ENCODE measurements around the gene ACLY.

Gene ACLY

DNA sequence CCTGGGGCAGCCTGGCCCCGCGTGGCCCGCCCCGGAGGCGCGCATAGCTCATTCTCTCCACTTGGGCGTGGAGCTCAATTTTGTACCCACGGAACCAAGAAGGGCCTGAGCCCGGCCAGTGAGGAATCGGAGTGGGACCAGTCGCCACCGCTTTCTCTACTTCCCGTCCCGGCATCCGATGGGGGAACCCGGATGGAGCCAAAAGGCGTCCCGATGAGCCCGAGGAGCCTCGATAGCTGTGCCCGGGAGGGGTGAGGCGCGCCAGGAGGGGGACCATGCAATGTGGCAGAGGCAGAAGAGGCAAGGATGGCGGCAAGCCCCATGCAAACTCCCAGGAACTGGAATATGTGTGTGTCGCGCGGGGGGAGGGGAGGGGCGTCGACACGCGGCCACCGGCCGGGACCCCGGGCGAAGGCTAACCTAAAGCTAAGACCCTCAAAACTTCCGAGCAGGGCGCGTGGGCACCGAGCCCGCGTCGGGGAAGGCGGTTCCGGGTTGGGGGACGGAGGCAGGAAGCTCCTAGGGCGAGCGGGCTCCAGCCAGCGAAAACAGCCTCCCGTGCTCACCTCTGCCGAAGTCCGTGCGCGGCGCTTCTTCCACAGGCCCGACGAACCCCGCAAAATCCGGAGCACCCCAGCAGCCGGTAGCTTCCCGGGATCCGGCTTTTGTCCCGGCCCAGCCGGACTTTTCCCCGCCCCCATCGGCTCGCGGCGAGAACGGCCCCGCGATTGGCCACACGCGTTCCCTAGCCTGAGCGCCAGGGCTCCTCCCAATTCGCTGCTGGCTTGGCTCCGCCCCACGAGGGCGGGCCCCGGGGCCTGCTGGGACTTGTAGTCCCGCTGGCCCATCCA lies at the start of gene ACLY:
Gene ACLY, minus strand, starts transcription at position 638 of the 851 bp plus-strand sequence. CDS start 5,078 bp downstream, outside the sequence.
- peak; percentile 96 for DNase-seq

DNA sequence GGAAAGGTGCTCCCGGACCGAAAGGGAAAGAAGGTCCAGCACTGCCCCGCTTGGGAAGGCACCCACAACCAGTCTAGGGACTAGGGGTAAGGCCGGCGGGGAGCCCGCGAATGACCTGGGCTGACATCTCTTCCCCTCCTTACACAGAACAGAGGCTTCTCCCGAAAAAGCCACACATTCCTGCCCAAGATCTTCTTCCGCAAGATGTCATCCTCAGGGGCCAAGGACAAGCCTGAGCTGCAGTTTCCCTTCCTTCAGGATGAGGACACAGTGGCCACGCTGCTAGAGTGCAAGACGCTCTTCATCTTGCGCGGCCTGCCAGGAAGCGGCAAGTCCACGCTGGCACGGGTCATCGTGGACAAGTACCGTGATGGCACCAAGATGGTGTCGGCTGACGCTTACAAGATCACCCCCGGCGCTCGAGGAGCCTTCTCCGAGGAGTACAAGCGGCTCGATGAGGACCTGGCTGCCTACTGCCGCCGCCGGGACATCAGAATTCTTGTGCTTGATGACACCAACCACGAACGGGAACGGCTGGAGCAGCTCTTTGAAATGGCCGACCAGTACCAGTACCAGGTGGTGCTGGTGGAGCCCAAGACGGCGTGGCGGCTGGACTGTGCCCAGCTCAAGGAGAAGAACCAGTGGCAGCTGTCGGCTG lies 49.3 kb upstream of the ACLY start:
- no peak for DNase-seq

DNA sequence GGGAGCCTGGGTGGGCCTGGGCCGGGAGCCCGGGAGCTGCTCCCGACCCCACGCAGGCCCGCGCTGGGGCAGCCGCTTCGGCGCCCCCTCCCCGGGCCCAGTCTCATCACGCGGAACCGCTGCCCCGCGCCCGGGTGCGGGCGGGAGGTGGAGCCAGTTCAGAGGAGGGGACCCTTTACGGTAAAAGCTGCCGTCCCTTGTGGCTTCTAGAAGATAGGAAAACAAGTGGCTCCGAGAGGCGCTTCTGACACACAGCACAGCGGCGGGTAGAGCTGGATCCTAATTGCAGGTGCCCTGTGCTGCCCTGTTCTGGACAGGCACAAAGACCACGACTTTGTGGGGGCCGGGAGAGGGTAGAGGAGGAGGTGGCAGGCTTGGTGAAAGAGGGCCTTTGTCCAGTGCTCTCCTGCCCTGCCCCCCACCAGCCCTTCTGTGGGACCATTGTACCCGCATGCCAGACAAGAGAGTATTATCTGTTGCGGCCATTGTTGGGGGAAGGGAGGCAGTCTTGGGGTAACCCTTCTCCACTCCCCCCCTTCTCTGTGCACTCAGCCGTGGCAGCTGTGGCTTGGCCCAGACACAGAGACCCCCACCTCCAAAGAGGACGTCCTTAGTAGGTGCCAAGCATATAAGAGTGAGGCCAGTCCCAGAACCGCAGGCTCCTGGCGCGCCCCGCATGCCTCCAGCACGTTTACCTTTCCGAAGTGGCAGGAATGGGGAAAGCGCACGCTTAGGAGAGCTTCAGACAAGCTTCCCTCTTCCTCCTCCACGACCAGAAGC lies 48.6 kb upstream of the ACLY start:
- DNase-seq, result peak; percentile 65

DNA sequence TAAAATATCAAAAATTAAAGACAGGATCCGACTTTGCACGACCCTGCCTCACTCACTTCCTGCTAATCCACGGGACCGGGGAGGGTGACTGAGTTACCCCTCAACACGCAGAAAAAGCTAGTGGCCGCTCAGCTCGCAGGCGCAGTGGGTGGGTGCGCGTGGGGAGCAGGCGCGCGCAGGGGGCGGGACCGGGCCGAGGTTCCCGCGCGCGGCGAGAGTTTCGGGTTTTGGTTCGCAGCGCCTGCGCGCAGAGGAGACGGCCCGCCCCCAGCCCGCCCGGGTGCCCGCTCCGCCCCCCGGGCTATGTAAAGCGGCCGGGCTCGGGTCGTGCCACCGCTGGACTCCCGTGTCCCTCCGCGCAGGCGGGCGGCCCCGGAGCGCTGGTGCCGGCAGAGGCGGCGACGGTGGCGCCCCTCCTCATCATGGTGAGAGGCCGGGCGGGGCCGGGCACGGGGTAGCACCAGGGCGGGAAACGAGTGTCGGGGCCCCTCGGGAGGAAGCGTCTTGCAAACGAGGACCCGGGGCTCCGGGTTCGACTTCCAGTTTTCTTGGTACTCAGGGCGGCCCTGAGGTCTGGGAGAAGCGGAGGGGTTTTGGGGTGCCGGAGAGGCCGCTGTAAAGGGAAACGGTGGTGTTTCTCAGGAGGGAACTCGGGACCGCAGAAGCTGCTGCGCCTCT lies 47.9 kb upstream of the ACLY start, which contains the start of gene CNP:
Gene CNP, plus strand, starts transcription at position 333 of the 678 bp plus-strand sequence. Its CDS starts 90 bp downstream, at position 423.
- DNase-seq, result peak; percentile 94

DNA sequence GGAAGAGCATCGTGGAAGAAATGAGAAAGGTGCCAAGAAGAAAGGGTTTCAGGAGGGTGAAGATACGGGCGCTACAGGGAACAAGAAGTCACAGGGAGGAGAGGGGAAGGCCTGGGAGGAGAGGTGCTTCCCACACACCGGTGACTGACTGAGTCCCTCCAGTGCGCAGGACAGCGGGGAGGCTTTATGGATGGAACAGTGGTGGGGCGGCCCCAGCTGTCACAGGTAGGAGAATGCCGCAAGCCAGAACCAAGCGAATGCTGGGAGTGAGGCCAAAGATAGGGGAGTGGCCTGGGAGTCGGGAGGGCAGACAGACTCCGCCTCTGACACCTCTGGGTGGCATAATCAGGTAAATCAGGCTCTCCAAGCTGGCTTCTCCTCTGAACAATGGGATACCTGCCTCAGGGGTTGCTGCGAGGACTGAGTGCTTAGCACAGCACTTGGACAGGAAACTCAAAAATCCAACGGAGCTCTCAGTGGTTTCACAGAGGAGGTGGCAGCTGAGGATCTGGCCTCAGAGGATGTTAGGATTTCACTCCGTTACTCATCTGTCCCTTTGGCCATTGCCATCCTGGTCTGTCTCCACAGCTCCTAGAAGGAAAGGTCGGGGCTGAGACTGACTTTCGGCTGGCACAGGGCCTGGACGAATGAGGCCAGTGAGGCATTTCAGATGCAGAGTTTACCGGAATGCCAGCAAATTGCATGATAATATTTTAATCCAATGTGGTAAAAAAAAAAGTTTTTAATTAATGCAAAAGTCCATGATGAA lies 47.1 kb upstream of the ACLY start:
- peak; percentile 60 for DNase-seq

DNA sequence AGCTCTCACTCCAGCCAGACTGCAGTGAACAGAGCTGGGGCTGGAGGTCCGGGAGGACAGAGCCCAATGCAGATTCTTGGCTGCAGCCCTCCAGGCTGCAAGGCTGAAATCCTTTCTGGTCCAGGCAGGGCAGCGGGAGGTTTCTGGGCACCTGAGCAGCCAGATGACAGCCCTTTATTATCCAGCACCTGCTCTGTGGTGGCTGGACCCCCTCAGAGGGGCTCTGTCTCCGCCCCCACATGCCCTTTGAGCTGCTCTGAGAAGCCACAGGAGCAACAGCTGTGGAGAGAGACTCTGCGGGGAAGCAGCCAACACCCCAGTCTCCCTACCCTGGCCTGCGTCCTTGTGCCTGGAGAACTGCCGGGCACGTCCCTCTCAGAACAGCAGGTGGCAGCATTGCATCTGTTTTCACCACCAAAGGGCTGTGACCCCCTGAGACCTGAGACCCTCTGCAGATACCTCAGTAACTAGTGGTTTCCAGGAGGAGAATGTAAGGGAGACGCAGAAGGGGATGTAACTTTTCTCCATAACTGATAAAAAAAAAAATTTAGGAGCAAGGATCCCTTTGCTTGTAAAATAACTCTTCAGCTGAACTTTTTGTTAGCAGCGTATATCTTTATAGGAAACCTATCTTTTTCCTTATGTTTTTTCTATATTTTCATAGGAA lies 44.1 kb upstream of the ACLY start:
- DNase-seq, result peak; percentile 67

DNA sequence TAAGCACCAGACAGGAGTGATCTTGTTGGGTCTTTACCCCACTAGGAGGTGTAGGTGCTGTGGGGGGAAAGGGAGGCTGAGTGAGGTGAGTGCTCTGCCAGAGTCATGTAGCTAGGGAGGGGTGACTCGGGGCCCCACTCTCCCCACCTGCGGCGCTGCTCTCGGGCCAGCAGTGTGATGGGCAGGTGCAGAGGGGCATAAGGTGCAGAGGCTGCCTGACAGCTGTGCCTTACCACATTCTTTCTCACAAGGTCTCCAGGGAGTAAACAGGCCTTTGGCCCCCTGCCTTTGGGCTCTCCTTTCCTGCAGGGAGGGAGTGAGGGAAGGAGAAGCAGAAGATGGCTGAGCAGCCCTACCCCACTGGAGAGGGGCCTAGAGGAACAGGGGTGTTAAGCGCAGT lies 43.4 kb upstream of the ACLY start:
- no peak for DNase-seq

DNA sequence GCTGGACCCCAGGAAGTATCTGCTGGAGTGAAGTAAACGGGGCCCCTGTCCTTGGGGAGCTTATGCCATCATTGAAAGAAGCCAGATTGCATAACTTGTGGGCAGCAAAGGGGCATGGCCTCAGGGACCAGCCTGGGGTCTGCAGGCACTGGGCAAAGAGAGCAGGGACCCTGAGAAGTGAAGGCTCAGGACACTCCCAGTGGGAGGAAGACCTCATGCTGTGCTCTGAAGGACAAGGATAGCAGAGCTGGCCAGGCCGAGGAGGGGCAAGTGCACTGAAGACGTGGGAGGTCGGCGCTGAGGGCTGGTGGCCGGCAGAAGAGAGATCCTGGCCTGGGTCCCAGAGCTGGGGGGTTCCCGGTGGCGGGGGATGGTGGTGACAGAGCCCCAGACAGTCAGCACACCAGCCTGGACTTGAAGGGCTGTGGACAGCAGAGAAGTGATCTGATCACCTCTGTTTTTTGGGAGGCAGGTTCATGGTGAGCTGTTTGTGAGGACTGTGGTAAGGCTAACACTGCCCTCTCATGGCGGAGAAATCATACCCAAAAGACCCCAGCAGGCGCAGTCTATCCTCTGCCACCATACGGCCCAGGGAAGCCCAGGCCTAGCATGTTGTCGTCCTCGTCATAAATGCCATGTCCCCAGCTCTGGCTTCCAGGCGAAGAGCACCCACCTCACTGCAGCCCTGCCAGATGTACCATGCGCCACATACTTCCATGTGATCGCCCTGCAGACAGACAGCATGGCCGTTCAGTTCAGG lies 40.8 kb upstream of the ACLY start:
- DNase-seq, result no peak

DNA sequence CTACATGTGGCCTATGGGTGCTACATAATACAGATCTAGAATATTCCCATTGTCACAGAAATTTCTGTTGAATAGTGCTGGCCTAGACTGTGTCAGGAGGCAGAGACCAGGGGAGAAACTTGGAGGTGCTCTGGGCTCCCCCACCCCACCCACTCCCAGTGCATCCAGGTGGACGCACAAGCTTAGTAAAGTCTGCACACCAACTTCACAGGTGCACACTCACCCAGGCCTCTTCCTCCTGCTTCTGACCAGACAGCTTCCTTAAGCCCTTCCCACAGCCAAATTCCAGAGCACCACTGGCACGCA lies 40.2 kb upstream of the ACLY start:
- DNase-seq, result no peak

DNA sequence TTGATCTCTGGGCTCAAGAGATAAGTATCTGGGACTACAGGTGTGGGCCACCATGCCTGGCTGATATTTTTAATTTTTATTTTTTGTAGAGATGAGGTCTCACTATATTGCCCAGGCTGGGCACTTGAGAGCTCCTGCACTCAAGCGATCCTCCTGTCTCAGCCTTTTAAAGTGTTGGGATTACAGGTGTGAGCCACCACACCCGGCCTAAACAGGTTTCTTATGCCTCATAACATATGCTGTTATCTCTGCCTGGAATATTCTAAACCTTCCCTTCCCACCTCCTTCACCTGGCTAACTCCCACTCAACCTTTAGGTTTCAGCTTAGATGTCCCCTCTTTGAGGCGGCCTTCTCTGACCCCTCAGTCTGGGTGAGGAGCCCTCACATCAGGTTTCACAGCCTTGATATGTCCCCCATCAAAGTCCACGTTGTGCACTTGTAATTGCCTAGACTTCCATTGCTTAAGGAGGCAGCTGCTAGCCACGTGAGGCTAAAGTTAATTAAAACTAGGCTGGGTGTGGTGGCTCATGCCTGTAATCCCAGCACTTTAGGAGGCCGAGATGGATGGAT lies 39.2 kb upstream of the ACLY start:
- DNase-seq, result no peak

DNA sequence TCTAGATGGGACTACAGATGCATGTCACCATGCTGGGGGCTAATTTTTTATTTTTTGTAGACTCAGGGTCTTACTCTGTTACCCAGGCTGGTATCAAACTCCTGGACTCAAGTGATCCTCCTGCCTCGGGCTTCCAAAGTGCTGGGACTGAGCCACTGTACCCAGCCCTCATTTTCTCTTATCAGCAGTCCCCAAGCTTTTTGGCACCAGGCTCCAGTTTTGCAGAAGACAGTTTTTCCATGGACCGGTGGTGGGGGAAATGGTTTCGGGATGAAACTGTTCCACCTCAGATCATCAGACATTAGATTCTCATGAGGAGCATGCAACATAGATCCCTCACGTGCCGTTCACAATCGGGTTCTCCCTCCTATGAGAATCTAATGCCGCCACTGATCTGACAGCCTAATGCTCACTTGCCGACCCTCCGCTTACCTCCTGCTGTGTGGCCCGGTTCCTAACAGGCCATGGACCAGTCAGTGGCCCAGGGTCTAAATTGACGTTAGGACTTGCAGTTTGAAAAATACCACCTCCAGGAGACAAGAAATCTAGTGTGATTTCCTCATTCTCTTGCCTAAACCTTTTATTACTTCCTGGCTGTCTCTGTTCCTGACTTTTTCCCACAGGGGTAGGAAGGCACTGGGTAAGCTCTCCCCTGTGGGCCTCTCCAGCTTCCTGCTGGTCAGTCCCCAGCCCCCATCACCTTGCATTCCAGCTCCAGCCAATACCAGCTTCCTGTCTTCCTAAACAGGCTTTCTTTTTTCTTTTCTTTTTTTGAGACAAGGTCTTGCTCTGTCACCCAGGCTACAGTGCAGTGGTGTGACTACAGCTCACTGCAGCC lies 38.5 kb upstream of the ACLY start:
- DNase-seq, result no peak

DNA sequence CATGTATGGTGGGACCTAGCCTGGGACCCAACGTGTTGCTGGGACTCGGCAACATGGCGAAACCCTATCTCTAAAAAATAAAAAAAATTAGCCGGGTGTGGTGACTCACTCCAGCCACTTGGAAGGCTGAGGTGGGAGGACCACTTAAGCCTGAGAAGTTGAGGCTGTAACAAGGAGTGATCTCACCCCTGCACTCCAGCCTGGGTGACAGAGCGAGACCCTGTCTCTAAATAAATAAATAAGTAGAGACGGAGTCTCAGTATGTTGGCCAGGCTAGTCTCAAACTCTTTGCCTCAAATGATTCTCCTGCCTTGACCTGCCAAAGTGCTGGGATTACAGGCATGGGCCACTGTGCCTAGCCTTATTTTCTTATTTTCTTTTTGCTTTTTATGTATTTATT lies 37.8 kb upstream of the ACLY start:
- no peak for DNase-seq

DNA sequence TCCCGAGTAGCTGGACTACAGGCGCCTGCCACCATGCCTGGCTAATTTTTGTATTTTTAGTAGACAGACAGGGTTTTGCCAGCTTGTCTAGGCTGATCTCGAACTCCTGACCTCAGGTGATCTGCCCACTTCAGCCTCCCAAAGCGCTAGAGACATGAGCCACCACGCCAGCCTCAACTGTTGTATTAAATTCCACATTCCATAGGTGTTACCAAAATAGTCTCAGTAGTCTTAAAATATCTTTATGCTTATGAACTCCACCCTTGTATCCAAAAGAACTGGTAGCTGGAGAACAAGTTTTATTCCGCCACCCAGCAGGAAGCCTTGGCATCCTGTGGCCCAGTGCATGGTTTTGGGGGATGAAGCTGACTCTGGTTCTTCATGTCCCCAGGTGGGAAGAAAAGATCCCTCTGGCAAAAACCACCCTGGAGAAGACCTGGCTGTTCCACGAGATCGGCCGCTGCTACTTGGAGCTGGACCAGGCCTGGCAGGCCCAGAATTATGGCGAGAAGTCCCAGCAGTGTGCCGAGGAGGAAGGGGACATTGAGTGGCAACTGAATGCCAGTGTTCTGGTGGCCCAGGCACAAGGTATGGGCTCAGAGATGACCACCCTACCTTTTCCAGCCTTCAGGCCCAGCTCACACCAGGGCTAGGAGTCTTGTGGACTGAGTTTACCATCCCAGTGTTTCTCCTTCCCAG lies 30.2 kb upstream of the ACLY start:
- DNase-seq, result no peak

DNA sequence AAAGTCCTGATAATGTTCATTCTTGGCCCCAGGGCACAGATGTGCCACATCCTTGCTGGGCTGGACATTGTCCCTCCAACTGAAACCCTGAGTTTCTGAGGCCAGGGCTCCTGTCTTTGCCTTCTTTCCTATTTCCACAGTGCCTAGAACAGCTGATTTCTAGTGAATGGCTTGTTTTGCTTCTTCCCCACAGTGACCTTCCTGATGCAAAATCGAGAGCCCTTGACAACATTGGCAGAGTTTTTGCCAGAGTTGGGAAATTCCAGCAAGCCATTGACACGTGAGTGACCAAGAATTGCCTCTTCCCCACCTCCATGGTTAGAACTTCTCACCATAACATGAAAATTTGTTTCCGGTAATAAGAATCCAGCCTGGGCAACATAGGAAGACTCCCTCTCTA lies 26.2 kb upstream of the ACLY start:
- no peak for DNase-seq

DNA sequence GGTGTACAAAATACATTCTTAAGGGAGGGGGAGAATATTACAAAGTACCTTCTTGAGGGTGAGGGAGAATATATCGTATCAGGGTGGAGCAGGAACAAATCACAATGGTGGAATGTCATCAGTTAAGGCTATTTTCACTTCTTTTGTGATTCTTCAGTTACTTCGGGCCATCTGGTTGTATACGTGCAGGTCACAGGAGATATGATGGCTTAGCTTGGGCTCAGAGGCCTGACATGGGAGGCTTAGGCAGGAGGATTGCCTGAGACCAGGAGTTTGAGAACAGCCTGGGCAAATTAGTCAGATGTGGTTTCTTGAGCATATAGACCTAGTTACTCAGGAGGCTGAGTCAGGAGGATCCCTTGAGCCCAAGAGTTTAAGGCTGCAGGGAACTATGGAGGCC lies 24.7 kb upstream of the ACLY start:
- DNase-seq, result no peak

DNA sequence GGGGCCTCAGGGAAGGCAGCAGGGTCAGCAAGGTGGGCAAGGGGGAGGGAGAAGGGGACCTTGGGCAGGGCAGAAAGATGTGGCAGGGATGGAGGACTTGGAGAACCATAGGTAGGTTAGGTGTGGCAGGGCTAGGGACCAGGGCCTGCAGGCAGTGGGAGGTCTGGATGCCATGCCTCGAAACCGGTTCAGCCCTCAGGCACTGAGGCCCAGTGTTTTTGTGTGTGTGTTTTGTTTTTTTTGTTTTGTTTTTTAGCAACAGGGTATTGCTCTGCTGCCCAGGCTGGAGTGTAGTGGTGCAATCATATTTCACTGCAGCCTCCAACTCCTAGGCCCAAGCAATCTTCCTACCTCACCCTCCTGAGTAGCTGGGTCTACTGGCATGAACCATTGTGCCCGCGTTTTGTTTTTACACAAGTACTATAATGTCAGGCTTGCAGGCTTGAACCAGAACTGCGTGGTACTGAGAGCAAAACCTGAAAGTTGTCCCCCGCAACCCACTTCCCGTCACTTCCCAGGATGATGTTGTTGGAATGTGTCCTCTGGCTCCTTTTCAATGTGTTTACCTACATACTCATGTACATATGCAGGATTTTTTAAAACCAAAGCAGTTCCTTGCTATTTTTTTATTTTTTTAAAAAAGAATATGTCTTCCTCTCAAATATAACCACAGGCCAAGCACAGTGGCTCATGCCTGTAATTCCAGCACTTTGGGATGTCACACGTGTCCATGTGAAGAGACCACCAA lies 24.0 kb upstream of the ACLY start:
- no peak for DNase-seq

DNA sequence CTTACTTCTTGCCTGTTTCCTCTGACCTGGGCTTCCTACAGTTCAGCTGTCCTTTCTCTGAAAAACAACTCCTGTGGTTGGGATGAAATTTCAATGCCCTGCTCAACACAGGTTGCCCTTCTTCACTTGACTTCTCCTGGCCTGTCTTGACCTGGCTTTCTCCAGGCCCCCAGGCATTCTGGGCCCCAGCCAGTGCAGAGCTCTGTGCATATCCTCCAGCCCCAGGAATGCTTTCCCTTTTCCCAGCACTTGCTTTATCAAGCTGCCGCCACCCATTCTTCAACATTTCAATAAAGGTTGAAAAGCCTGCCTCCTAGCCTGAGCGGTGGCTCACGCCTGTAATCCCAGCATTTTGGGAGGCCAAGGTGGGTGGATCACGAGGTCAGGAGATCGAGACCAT lies 22.4 kb upstream of the ACLY start:
- no peak for DNase-seq

DNA sequence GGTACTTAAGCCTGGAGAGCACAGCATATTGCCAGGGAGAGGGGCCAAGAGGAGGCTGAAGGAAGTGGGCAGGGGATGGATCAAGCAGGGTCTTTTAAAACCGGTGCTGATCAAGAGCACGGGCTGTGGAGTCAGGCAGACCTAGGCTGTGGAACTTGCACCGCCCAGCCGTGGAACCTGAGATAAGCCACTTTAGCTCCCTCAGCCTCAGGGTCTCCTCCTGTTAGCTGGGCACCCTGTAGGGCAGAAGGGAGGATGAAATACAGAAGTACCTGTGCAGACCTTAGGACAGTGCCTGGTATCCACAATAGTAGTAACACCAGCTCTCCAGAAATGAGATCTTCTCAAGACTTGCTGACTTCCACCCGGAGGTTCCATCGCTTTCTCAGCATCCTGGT lies 20.9 kb upstream of the ACLY start:
- no peak for DNase-seq

Measured in activated CD4-positive, CD25-positive, alpha-beta regulatory T cell treated with anti-CD3 and anti-CD28 coated beads, Interleukin-2, amount 50 U/mL, for 72 hours (primary cell).